NCI-H1930 (cell line): ENCODE data around the gene GRAP.

Experiments used
- DNase-seq, 2 experiments: peaks; one replicate each; lab custom pipeline; 2025; lab: John Stamatoyannopoulos, UW

GRAP gene

DNA sequence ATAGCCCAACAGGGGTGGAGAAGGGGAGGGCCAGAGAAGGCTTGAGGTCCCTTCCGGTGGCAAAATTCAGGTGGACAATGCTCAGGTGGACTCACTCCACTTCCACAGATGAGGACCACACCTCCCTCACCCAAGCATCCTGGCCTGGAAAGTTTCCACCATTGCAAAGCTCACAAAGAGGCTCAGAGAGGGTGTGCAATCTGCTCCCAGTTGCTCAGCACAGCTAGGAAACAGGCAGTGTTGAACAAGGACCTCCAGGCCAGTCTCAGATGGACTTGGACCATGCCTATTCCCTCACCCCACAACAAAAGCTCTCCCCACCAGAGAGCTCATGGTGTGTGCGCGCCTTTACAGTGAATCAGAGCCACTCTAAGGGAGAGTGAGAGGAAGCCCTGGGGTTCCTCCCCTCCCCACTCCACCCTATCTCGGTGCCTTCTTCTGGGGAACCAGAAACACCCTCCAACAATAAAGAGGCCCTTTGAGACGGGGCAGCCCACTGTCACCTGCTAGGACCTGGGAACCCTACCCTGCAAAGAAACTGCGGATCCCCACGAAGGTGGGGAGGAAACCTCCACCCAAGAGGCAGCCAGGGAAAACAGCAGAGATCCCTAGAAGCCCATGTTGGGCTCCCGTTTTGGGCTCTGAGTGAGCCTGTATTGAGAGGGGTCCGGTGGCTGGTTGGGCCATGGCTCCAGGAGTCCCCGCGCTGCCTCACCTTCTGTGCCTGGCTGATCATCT lies 43.8 kb downstream of the GRAP start:
- DNase-seq: no peak

DNA sequence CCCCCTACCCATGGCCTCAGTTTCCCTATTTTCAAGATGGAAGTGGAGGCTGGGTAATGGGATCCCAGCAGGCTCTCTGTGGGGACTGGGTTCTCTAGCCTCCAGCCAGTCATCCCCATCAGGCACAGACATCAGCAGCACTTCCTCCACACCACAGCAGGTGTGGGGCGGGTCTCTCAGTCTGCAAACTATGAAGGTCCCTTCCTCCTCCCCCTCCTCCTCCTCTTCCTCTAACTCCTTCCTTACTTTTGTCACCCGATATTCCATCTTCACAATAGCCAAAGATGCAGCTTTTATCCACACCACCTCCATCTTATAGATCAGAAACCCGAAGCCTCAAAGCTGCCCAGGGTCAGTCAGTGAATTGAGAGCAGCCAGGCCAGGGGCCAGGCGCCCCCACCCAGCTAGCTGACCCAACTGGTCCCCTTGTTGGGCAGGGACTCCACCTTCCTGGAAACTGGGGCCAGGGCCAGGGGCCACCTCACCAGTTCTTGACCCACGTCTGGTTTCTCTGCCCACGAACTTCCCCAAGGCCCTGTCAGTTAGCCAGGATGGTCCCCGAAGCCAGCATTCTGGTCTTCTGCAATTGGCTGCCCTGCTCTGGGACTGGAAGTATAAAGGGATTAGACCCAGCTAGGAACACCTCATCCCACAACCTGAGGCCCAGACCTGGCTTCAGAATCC lies 44.7 kb downstream of the GRAP start:
- no peak for DNase-seq

DNA sequence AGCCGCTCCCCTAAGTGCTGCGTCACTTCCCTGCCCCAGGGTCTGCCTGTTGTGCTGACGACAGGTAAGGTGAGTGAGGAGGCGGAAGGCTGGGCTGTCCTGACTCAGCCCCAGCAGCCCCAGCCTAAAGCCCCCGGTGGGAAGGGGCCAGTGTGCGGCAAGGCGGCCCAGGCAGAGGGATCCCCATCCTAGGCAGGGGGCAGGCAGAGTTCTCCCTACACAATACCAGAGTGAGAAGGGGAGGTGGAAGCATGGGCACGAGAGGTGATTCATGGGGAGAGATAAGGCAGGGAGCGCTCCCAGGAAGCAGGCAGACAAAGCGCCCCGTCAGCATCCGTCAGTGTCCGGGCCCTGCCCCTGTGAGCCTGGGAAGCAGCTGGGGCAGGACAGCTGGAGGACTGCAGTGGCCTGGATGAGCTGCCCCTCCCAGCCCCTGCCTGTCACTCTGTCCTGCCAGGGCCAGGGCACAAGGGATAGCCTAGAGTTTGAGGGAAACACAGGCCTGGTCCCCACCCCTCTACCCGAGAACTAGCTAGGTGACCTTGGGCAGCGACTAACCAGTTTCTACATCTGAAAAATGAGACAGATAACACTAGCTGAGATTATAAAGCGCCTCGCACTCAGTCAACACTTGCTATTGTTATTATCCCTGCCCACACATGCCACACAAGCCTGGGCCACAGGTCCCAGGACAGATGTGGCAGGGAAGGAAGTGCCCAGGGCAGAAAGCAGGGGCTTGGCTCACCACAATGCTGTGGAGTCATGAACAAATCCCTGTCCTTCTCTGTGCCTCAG lies 46.0 kb downstream of the GRAP start:
- no peak for DNase-seq

DNA sequence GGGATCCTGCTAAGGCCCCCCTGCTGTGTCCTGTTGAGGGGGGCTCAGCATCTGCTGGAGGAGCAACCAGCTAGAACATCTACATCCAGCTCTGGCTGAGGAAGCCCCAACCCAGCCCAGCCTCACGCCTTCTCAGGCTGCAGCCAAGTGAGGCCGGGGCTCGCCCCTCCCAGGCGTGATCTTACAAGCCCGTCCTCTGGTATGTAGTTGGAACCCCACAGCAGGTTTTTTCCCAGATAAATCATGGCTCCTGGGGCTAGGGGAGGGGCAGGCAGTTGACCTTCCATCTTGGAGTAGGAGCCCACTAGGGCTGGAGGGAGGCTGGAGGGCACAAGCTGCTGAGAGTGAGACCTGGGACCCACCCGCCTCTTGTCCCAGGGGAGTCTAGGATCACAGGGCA lies 46.8 kb downstream of the GRAP start:
- DNase-seq: no peak

DNA sequence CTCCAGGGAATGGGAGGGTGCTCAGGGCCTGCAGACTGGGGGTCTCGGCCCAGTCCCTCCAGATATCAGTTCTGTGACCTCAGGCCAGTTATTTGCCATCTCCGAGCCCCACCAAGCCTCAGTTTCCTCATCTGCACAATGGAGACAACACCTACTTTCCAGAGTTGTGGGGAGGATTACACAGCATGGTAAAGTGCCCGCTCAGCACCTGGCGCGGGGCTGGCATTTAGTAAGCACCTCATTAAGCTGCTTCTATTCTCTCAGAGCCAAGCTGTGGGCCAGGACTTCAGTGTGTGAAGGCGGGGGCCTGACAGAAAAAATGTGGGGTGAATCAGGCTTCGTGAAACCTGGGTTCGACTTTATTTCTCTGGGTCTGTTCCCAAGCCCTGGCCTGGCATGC lies 47.4 kb downstream of the GRAP start:
- DNase-seq: no peak

DNA sequence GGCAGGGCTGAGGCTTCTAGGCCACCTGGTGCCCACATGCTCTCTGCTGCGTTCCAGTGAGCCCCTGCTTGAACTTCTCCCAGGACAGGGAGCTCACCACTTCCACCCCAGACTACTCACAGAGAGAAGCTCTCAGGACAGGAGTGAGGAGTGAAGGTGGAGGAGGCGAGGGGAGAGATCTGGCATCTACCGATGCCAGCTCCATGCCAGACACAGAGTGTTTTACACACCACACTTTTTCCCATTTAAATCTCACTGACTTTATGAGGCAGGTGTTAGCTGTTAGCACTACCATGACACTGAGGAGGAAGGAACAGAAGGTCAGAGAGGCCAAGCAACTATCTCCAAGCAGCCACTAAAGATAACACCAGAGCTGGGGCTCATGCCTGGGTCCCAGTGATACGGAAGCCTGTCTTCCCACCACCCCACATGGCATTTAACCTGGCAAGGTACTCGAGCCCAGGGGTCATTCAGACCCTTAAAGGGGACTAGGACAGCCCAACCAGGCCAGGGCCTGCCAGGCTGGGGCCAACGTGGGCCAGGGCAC lies 49.0 kb downstream of the GRAP start:
- no peak for DNase-seq

DNA sequence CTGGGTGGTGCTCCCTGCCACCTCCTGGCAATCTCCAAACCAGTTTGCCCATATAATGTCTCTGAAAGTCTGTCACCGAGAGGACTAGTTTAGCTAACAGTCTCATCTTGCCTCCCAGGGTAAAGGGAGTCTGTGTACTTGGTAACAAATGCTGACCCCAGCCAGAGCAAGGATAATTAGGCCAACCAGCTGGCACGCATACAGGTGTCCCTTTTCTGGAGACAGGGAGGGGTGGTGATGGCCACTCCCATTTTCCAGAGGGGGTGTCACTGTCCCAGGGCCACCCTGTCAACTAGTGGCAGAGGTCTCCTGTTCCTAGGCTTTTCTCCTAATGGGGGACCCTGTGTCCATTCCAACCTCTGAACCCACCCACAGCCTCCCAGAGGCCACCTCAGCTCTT lies 50.3 kb downstream of the GRAP start:
- DNase-seq: no peak

DNA sequence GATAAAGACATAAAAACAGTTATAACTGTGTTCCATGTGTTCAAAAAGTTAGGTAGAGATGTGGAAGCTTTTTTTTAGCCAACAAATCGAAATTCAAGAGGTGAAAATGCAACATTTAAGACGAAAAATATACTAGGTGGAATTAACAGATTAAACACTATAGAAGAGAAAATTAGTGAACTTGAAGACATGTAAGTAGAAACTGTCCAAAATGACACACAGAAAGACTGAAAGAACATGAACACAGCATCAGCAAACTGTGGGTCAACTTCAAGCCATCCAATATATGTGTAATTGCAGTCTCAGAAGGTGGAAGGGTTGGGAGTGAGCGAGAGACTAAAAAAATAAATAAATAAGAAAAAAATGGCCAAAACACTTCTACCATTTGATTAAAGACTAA lies 51.5 kb downstream of the GRAP start:
- DNase-seq: no peak

DNA sequence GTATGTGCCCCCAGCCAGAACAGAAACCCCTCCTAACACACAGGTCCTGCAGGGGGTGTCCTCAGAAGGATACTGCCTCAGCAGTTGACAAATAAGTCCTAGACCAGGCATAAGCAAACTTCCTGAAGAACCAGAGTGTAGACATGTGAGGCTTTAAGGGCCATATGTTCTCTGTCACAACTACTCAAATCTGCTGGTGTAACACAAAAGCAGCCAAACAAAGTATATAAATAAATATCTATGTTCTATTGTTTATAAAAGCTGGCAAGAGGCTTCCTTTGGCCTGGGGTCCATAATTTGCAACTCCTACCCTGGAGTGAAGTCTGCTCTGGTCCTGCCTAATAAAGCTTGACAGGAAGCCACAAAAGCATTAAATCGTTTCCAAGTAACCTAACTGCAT lies 52.1 kb downstream of the GRAP start:
- DNase-seq: no peak

DNA sequence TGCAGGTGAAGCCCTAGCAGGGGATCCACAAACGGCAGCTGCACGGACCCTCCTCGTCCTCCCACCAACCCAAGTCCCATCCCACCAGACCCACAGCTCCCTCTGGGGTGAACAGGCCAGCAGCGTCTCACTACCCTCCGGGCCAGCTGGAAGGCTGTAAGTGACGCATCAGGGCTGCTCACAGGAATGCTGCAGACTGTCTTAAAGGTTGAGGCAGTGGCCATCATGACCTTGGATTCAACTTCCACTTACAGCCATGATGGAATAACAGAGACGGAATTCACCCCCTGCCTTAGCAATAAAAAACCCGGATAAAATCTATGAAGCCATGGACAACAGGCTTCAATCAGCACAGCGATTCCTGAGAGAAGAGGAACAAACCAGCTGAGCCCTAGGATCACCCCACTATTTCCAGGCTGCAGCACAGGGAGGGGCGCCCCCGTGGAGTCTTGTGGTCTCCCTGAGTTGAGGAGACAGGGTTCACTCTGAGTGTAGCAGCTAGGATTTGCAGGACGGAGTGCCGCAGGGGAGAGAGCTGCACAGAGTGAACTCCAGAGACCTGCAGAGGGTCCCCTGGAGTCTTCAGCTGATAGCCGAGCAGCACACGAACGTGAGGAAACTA lies 52.7 kb downstream of the GRAP start:
- no peak for DNase-seq

DNA sequence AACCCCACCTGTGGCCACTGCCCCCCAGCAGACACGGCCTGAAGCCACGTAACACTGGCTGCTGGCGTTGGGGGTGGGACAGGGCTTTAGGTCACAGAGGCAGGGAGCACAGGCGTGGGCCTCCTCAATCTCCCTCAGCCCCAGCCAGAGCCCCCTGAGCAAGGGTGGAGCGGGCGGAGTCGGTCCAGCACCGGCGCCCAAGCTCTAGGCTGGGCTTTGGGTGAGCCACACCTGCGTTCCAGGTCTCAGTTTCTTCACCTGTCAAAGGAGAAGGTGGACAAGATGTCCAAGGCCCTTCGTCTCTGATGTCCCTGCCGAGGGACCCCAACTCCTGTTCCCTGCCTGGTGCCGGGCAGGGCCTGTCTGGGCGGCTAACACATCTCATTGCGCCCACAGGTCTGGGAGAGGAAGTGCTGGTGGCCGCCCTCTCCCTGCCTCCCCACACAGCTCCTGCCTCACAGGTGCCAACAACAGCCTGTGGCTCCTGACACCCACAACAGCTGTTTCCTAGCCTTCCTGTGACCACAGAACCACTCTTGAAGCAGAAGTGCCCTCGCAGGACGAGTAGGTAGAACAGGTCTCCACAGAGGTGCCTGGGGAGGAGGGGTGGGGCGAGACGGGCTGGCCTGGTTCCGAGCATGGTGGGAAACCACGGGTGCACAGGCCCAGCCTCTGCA lies 54.2 kb downstream of the GRAP start:
- DNase-seq: no peak

DNA sequence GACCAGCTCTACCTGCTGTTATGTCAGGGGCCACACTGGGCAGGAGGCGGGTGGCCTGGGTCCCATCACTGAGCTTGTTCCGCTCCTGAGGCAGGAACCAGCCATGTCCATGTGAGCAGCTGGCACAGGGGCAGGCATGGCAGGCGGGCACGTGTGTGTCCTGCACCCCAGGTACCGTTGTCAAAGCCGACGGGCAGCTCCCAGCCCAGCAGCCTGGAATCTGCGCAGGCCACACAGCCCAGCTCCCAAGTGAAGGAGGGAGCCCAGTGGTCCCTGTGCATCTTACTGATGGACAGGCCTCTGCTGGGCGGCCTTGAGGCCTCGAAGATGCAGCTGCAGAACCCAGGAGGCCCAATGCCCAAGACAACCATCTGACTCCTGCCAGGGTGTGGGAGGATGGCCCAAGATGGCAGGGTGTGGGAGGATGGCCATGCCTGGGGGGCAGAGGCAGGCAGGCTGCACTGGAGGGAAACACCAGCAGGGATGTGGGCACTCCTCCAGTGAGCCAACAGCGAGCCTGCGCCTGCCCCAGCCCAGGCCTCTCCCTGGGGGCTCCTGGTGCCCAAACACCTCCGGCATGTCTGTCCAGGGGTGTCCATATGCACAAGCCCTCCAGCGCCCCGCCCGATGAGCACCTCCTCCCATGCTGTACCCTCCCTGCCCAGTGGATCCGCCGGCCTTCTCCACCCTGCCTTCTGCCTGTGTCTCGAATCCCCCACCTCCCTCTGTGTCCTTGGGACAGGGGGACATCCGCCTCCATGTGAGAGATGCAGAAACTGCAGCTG lies 55.0 kb downstream of the GRAP start:
- no peak for DNase-seq

DNA sequence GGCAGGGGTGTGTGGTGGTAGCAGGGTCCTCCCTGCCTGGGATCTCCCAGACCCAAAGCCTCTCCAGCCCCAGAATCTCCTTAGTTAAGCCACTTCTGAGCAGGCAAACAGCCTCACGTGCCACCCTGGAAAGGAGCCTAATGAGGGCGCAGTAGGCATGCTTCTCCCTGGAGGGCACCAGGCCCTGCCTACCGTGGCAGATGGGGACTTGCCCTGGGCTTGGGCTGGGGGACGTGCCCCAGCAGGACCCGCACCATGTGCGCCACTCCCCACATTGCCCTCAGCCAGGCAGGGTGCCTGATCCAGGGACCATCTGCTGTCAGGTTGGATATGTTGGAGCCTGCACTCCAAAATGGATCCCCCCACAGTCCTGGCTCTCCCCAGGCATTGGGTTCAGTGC lies 56.4 kb downstream of the GRAP start:
- DNase-seq: no peak

DNA sequence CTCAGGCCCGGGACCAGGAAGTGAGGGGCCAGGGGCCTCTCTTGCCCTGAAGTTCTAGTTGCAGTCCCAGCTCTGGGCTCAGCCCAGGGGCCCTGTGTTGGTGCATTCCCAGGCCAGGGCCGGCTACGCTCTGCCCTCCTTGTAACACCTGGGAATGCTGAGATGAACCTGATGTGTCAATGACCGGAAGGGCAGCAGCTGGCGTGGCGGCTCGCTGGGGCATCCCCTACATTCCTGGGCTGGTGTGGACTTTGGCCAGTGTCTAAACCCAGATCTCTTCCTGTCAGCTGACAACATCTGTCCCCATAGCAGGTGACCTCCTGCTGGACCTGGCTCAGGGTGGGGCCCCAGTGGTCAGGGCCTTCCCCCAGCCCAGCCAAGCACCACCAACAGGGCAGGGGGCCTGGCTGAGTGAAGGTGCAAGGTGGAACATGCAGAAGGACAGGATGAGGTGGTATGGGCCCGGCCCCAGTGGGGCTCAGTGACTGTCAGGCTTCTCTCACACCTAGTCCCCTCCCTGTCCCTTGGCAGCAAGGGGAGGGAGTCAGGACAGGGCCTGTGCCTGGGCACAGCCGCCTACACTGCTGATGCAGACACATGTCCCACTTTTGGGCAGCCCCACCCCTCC lies 58.1 kb downstream of the GRAP start:
- no peak for DNase-seq

DNA sequence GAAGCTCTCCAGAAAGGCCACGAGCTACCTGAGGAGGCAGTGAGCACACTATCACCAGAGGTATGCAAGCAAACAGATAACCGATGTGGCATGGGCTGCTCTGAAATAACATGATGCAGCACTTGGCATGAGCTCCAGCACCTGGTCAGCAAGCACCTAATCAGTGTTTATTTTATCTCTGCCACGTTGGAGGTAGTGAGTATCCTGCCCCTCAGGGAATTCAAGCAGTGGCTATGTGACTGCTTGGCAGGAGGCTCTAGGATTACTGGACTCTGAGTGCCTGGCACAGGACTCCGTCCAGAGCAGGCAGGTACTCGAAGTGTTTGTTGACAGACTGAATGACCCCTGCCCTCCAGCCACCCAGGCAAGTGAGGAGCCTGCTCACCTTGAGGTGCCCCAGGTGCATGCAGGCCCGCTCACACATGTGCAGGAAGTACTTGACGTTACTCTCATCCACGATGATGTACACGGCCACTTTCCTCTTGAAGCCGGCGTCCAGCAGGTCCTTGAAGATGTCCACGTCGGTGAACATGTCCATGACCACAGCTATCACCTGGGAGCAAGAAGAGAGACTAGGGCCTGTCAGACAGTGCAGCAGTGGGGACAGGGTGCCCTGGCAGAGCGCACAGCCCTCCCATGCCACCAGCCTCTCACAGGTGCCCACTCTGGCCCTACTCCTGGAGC lies 58.8 kb downstream of the GRAP start:
- no peak for DNase-seq

DNA sequence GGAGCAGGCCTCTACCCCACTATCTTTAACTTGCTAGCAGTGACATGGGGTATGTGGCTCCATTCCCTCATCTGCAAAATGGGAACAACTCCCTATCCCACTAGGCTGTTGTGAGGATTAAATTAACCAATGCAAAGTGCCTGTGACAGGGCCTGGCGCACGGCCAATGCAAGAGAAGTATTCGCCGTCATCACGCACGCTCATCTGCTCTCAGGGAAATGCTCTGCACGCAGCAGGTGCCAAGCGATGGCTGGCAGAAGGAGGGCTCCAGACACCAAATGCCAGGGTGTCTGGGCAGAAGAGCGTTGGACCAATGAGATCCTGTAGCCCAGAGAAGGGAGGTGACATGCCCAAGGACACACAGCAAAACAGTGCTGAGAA lies 59.5 kb downstream of the GRAP start:
- DNase-seq: no peak

DNA sequence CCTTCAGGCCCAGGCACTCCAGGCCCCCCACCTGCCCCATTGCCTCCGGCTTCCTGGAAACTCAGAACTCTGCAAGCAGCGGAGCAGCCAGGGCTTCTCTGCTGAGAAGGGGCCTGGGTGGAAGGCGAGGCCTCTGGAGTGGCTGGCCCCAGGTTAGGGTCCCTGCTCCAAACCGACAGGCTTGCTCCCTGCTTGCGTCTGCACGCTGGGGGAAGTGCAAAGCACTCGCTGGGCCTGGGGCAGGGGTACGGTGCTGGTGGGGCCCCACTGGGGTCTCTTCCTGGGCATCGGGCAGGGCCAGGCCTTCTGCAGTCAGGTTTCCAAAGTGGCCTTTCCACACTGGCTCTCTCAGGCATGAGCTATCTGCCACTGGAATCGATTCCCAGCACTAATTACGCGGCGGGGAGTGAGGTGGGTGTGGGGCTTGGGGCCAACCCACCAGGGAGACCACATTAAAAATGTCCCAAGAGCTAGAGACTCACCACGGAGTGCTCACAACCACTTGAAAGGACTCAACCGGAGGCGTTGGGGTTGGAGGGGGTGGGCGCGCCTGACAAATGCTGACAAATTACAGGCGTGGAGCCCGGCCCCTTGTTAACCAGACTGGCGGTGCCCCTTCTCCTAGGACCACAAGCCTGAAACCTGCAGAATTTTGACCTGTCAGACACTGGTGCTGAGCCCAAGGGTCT lies 60.1 kb downstream of the GRAP start:
- no peak for DNase-seq

DNA sequence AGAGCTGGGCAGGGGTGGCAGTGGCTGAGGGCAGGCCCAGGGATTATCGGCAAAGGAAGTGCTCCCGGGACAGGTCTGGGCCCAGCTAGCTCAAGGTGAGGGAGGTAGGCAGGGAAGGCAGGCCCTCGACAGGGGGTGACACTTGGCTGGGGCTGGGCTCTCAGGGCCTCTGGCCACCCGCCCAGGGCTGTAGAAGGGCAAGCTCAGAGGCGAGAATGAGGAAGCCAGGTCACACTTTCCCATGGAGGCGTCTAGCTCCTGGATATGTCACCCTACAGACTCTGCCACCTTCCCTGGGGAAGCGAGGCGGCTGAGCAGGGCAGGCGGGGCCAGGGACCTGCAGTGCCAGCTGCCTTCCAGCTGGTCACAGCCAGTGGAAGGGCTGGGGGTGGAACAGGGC lies 61.3 kb downstream of the GRAP start:
- no peak for DNase-seq
